Right ventricle myocardium inferior (tissue), 1 donor: Measurements from ENCODE around the gene TRAPPC12. TPM values are rescaled to one million over a fixed set of nuclear protein-coding genes. Genes with fewer than 3 reads are reported as not detected.

Experiments used
- ATAC-seq: fragments of 200-7000 bp; cut with Tn5 transposase; one replicate; pipeline ENCODE4 v1.9.1; 2020; ENCODE audit warnings: mild to moderate bottlenecking, moderate library complexity
- DNase-seq: peaks from one replicate; pipeline ENCODE4 v3.0.0; 2021; ENCODE audit errors: missing footprints
- intact Hi-C: fragments of 100-400 bp; cut with DNase I; formaldehyde crosslinking; loops from one replicate; pipeline ENCODE4 v1.11.0; 2022
- total RNA-seq: library from RNA; stranded (reverse); fragmentation: NEBNext Ultra II Directional; extraction: Animal tissue kit (Norgen Biotek cat#: 25700); gene quantifications from one replicate; pipeline ENCODE4 v1.2.1, GENCODE V29; 2021
- donor health status: DM: no; HTN: yes; CAD: no; lungs with severe emphysema.

TRAPPC12 gene
- total RNA-seq, 1 donor from 2014 or later = 110 TPM

- peak; percentile 68 for DNase-seq
- ATAC-seq = peak; percentile 23
- intact Hi-C loops = loop anchor here (2.0 kb wide), 1 partner anchor 48 kb away; the partner anchor contains the start of gene ADI1
These were observed 91.6 kb downstream of the TRAPPC12 start for GRCh38 chr2:3470856-3471737.

GRCh38 chr2:3472296-3472695 is 92.8 kb downstream of the TRAPPC12 start:
- no peak for ATAC-seq
- DNase-seq = no peak
- intact Hi-C loops = no loop called here

- intact Hi-C loops = no loop called here
- DNase-seq (peak; percentile 60), ATAC-seq (no peak)
These were observed 93.5 kb downstream of the TRAPPC12 start for GRCh38 chr2:3472966-3473365.

- DNase-seq = peak; percentile 44
- ATAC-seq = no peak
- intact Hi-C loops = no loop called here
These were observed 96.3 kb downstream of the TRAPPC12 start for GRCh38 chr2:3475771-3476170.

- ATAC-seq (no peak), DNase-seq (peak; percentile 63)
- intact Hi-C loops = no loop called here
These were observed 97.0 kb downstream of the TRAPPC12 start for GRCh38 chr2:3476321-3476984.

GRCh38 chr2:3476985-3477327 is 97.5 kb downstream of the TRAPPC12 start:
- intact Hi-C loops = no loop called here
- DNase-seq = peak; percentile 37
- no peak for ATAC-seq

GRCh38 chr2:3478846-3479385 is 99.4 kb downstream of the TRAPPC12 start:
- peak; percentile 53 for DNase-seq
- no peak for ATAC-seq
- intact Hi-C loops = no loop called here

- peak; percentile 54 for DNase-seq
- intact Hi-C loops = no loop called here
These were observed 100.2 kb downstream of the TRAPPC12 start for GRCh38 chr2:3479430-3480320.

GRCh38 chr2:3480352-3481010 is 101.0 kb downstream of the TRAPPC12 start:
- DNase-seq (peak; percentile 22), ATAC-seq (no peak)
- intact Hi-C loops = no loop called here

More at GRCh38 chr2:3479430-3480320, 100.2 kb downstream of the TRAPPC12 start:
- ATAC-seq = no peak

- intact Hi-C loops = no loop called here
- DNase-seq = no peak
These were observed 101.5 kb downstream of the TRAPPC12 start for GRCh38 chr2:3481011-3481400.

GRCh38 chr2:3481736-3482362 is 102.4 kb downstream of the TRAPPC12 start:
- intact Hi-C loops = no loop called here
- ATAC-seq (no peak), DNase-seq (peak; percentile 48)

More at GRCh38 chr2:3481011-3481400, 101.5 kb downstream of the TRAPPC12 start:
- ATAC-seq = no peak

GRCh38 chr2:3482363-3482821 is 102.9 kb downstream of the TRAPPC12 start:
- ATAC-seq (no peak), DNase-seq (peak; percentile 59)
- intact Hi-C loops = no loop called here

- DNase-seq = peak; percentile 73
- ATAC-seq = peak; percentile 93
- intact Hi-C loops = no loop called here
These were observed 103.9 kb downstream of the TRAPPC12 start for GRCh38 chr2:3483227-3483985.

GRCh38 chr2:3483986-3484960 is 104.8 kb downstream of the TRAPPC12 start:
- DNase-seq (peak; percentile 51), ATAC-seq (no peak)
- intact Hi-C loops = no loop called here

GRCh38 chr2:3485166-3485565 is 105.7 kb downstream of the TRAPPC12 start:
- no peak for ATAC-seq
- peak; percentile 33 for DNase-seq
- intact Hi-C loops = no loop called here
